ENCODE results near the gene CHD9. TPM values are rescaled to one million over a fixed set of nuclear protein-coding genes. Genes with fewer than 3 reads are reported as not detected.

Gene CHD9
- total RNA-seq, 4 donors from 2014 or later = 45.2 to 64.0 (median 49.5) TPM

DNA sequence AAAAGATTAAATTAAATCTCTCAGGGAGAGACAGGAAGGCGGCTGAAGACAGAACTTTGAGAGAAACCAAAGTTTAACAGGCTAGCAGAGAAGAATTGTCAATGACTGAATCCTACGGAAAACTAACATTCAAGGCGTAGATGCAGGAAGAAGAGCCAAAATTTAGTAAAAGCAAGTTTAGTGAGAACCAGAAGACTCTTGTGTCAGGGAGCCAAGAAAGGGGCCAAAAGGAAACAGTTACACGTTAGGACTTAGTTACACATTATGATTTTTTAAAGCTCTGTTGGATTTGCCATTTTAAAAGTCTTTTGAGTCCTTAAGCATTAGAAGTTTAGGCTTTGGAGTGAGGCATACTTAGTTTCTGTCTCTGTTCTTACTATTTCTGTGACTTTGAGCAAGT, 164.6 kb downstream of the CHD9 start:
- TF ChIP-seq EP300 (IDR thresholded peaks at IDR 0.05) (no peak), POLR2AphosphoS5 (IDR thresholded peaks at IDR 0.05) (no peak), CTCF (IDR thresholded peaks at IDR 0.05) (no peak), POLR2A (IDR thresholded peaks at IDR 0.05; ENCODE audit: low read depth) (no peak)

GRCh38 chr16:53219795-53220454, 165.1 kb downstream of the CHD9 start:
- WGBS = 49% methylated on average over 2 of the region's 2 CpGs
- peak overlapping the region; percentile 14 to 53 (median 34) for H3K27ac ChIP-seq (replicated peaks in 1 of 4)
- H3K27me3 ChIP-seq = no peaks in the 10 kb centered on the region
- peaks cover 46 to 61% (median 53%) of the 10 kb centered on the region in 4 donors for H3K4me1 ChIP-seq
- no peaks in the 10 kb centered on the region for H3K9me3 ChIP-seq
- H3K4me3 ChIP-seq = no peak overlapping the region
- intact Hi-C loops (cut with DNase I) = no loop called here
- H3K36me3 ChIP-seq = peaks cover 4 to 14% (median 10%) of the 10 kb centered on the region in 4 donors
- no peak for TF ChIP-seq POLR2AphosphoS5 (IDR thresholded peaks at IDR 0.05)
- TF ChIP-seq POLR2A (IDR thresholded peaks at IDR 0.05; ENCODE audit: low read depth) = no peak
- TF ChIP-seq EP300 (IDR thresholded peaks at IDR 0.05) = no peak
- no peak for TF ChIP-seq CTCF (IDR thresholded peaks at IDR 0.05)
- no peak for DNase-seq (ENCODE audit: extremely low spot score)

More for the DNA sequence above, 164.6 kb downstream of the CHD9 start:
- H3K27me3 ChIP-seq = no peaks in the 10 kb centered on the region
- H3K27ac ChIP-seq (replicated peaks in 1 of 4) = peak overlapping the region; percentile 14 to 53 (median 34)
- intact Hi-C loops (cut with DNase I) = no loop called here
- DNase-seq (ENCODE audit: extremely low spot score) = no peak
- H3K9me3 ChIP-seq = no peaks in the 10 kb centered on the region
- H3K4me3 ChIP-seq = no peak overlapping the region
- H3K36me3 ChIP-seq = peaks cover 4 to 14% (median 10%) of the 10 kb centered on the region in 4 donors
- peaks cover 44 to 61% (median 53%) of the 10 kb centered on the region in 4 donors for H3K4me1 ChIP-seq
- WGBS = 56% methylated on average over 4 of the region's 4 CpGs

- Histone ChIP-seq H3K9me3 (no peaks in the 10 kb centered on the region), H3K4me3 (no peak overlapping the region), H3K27ac (replicated peaks in 1 of 4) (peak overlapping the region in 3 of 4 donors; percentile 14 to 53 (median 16)), H3K27me3 (no peaks in the 10 kb centered on the region), H3K4me1 (peaks cover 46 to 56% (median 49%) of the 10 kb centered on the region in 4 donors), H3K36me3 (peaks cover 4 to 14% (median 10%) of the 10 kb centered on the region in 4 donors)
- TF ChIP-seq POLR2A (IDR thresholded peaks at IDR 0.05; ENCODE audit: low read depth) = no peak
- TF ChIP-seq EP300 (IDR thresholded peaks at IDR 0.05) = no peak
- TF ChIP-seq CTCF (IDR thresholded peaks at IDR 0.05) = peak; percentile 8 to 15 (median 8)
- no peak for TF ChIP-seq POLR2AphosphoS5 (IDR thresholded peaks at IDR 0.05)
- no peak for DNase-seq (ENCODE audit: extremely low spot score)
- intact Hi-C loops (cut with DNase I) = no loop called here
- WGBS = 88% methylated on average over 2 of the region's 2 CpGs
Observed at GRCh38 chr16:53220585-53220984, 165.8 kb downstream of the CHD9 start.

DNA sequence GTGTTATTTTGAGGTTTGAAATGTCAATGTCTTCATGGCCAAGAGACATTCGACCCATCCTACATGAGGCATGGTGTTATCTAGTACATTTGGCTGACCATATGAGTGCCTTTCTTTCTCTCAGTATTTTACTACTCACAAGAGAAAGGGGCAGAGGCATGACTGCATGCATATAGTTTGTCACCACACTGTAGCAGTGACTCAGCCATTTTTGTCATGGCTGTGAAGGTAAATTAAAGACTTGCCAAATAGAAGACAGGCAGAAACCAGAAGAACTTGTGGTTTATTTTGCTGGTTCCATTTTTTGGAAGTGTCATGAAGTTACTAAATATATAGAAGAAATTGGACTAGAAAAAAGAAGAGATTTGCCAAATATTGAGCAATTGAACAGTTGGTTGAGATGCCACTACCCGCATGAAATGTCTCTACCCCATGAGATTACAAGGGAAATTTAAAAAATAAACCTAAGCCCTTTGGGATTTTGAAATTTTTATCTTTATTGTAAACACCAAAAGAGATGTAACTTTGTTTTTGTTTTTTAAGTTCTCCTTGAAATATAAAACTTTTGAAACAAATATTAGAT, 170.3 kb downstream of the CHD9 start:
- WGBS = 83% methylated on average over 2 of the region's 2 CpGs
- no peak overlapping the region for H3K27ac ChIP-seq (replicated peaks in 1 of 4)
- no peak for DNase-seq (ENCODE audit: extremely low spot score)
- H3K27me3 ChIP-seq = no peaks in the 10 kb centered on the region
- intact Hi-C loops (cut with DNase I) = no loop called here
- TF ChIP-seq POLR2A (IDR thresholded peaks at IDR 0.05; ENCODE audit: low read depth) = no peak
- no peak for TF ChIP-seq POLR2AphosphoS5 (IDR thresholded peaks at IDR 0.05)
- TF ChIP-seq CTCF (IDR thresholded peaks at IDR 0.05) = no peak
- no peak for TF ChIP-seq EP300 (IDR thresholded peaks at IDR 0.05)
- H3K4me3 ChIP-seq = no peak overlapping the region
- peaks cover 13 to 26% (median 19%) of the 10 kb centered on the region in 4 donors for H3K4me1 ChIP-seq
- no peaks in the 10 kb centered on the region for H3K9me3 ChIP-seq
- peaks cover 25 to 53% (median 39%) of the 10 kb centered on the region in 4 donors for H3K36me3 ChIP-seq
